NCI-H2171 (cell line): ENCODE results near the gene CDC42BPG.

Source experiments
- DNase-seq: peaks from one replicate; lab custom pipeline; 2025; lab: John Stamatoyannopoulos, UW

CDC42BPG gene

GRCh38 chr11:64805481-64805880, 39.0 kb downstream of the CDC42BPG start:
- DNase-seq, result no peak

GRCh38 chr11:64804346-64805210, 39.9 kb downstream of the CDC42BPG start:
- DNase-seq, result no peak

GRCh38 chr11:64803846-64804345, 40.6 kb downstream of the CDC42BPG start:
- DNase-seq, result no peak

- DNase-seq, result peak; percentile 83
Measured at GRCh38 chr11:64803158-64803845, 41.2 kb downstream of the CDC42BPG start, which contains the start of gene MAP4K2. MAP4K2 (minus strand) TSS chr11:64803214; CDS start chr11:64803149, 65 bp downstream.

GRCh38 chr11:64802370-64803157, 41.9 kb downstream of the CDC42BPG start:
- no peak for DNase-seq

GRCh38 chr11:64801561-64802369, 42.7 kb downstream of the CDC42BPG start:
- DNase-seq, result no peak

GRCh38 chr11:64801158-64801464, 43.3 kb downstream of the CDC42BPG start:
- DNase-seq, result no peak

- DNase-seq, result no peak
Measured at GRCh38 chr11:64800303-64801157, 43.9 kb downstream of the CDC42BPG start.

GRCh38 chr11:64799623-64800302, 44.7 kb downstream of the CDC42BPG start:
- DNase-seq, result no peak

GRCh38 chr11:64799256-64799622, 45.2 kb downstream of the CDC42BPG start:
- no peak for DNase-seq

- no peak for DNase-seq
Measured at GRCh38 chr11:64796757-64797541, 47.5 kb downstream of the CDC42BPG start.

GRCh38 chr11:64796047-64796756, 48.3 kb downstream of the CDC42BPG start:
- DNase-seq, result no peak

- no peak for DNase-seq
Measured at GRCh38 chr11:64794526-64794925, 49.9 kb downstream of the CDC42BPG start.

GRCh38 chr11:64793271-64794160, 50.9 kb downstream of the CDC42BPG start:
- no peak for DNase-seq

- DNase-seq, result no peak
Measured at GRCh38 chr11:64792482-64792881, 52.0 kb downstream of the CDC42BPG start.

- no peak for DNase-seq
Measured at GRCh38 chr11:64791781-64792291, 52.6 kb downstream of the CDC42BPG start.
